GM12872 (cell line): ENCODE data around the gene STARD7.

Experiments
- CTCF ChIP-seq: IDR thresholded peaks from 3 replicates; pipeline ENCODE4 v1.5.1; 2011; ENCODE audit warnings: low read depth, mild to moderate bottlenecking, low read length, moderate library complexity; ENCODE audit not compliant: insufficient read depth

Gene STARD7

DNA sequence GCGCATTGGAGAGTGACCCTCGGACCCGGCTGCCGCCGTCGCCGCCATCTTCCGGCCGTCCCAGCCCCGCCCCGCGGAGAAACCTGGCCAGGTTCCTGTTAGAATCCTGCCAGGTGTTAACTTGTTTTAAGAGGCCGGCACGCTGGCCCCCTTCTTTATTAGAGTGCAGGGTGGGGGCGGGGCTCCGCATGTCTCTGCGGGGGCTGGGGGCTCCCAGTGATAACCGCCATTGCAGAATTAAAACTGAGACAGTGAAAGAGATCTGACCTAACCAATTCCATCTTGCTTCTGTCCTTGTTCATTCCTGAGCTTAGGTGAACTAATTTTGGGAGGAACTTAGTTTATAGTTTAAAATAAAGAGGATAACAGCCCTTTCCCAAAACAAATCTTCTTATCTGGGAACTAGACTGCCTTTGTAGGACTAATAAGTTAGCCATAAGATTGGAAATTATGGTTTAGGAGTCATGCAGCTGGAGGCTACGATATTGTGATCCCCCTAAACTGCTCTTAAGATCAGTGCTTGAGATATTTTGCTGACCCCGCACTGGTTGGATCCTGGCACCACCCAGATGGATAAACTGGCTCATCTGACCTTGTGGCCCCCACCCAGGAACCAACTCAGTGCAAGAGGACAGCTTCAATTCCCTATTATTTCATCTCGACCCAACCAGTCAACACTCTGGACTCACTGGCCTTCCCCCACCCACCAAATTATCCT is 543 bp upstream of the STARD7 start:
- no peak for TF ChIP-seq CTCF

DNA sequence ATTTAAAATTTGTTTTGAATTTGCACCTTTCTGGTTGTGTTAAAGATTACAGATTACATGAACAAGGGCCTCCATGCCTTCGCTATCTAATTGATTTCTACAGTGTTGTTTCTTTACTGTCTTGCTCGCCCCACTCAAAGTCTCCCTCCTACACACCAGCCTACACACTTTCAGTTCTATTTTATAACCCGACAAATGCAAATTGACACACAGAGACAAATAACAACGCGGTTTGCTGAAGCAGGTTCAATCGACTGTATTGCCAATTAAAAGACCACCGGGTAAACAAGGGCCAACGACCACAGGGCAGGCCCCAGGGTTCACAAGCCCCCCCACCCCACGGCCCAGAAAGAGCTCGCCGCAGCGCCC is 869 bp downstream of the STARD7 start:
- no peak for TF ChIP-seq CTCF

GRCh38 chr2:96207073-96207773 is 1.4 kb downstream of the STARD7 start:
- no peak for TF ChIP-seq CTCF

DNA sequence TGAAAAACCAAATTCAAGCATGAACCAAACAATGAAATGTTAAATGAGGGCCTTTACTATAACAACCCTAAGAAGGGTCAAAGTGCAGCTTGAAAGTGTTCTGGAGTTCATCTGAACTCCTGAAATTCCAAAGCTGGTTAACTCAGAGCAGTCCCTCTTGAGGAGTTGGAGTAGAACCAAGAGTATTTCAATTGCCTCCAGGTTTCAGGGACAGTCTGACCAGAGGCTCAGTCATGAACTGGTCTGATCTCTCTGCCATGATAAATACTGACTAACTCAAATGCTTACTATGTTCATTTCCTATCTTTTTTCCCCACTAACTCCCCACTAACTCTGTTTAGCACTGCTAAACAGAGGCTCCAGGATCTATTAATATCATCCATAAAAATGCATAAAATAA is 2.7 kb downstream of the STARD7 start:
- no peak for TF ChIP-seq CTCF

DNA sequence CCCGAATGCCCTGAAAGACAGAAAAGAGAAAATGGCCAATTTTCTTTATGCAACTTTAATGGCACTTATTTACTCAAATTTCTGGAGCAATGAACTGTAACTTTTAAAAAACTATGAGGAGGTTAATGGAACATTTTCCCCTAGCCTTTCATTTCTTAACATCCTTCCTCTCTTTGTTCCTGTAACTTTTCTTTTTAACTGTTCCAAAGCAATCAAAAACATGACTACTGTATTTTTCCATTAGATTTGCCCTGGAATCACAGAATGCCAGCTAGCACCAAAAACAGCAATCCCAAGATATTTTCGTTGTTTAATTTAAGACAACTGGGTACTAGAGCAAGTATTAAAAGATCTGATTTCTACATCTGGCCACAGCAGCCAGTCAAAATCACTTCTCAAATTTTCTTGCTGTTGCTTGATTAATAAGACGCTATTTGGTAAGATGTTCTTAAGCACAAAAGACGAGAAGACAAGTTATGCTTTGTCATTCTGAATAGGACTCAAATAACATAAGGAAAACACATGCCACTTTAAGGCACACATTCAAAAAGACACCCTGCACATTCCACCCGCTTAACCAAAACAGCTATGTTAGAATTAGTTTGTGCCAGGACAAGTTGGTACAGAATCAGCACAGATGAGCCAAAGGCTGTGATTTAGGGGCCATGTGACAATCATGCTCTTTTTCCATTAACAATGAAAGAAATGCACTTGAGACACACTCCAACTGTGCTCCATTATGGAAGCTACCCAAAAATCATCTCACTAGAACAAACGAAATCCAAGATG is 3.6 kb downstream of the STARD7 start:
- TF ChIP-seq CTCF = no peak

DNA sequence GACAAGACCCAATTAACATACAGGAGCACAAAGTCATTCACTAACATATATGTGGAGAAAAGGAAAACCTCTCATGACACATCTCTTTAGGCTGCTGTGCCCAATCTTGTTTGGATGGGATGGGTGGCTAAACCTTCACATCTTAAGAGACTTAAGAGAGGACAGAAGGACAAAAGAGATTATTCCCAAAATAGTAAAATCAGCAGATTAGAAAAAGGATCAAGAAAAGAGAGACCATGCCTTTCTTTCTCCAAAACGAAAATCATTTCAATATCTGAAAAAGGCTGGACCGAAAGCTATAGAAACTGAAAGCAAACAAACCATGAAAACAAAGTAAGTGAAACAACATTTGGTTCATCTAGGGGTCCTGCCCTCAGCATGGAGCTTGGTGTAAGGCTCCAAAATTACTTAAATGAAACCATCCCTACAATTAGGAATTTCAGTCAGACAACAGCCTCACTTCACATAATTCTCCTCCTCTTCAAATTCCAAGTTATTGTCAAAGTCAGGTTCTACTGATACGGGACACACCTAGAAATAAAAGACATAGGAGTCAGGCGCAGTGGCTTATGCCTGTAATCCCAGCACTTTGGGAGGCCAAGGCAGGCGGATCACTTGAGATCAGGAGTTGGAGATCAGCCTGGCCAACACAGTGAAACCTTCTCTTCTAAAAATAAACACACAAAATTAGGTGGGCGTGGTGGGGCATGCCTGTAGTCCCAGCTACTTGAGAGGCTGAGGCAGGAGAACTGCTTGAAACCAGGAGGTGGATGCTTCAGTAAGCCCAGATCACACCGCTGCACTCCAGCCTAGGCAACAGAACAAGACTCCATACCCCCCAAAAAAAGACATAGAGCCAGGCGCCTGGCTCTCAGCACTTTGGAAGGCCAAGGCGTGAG is 5.2 kb downstream of the STARD7 start:
- TF ChIP-seq CTCF = no peak
